H9 (cell line): ENCODE results near the gene LRP1. TPM values are rescaled to one million over a fixed set of nuclear protein-coding genes. Genes with fewer than 3 reads are reported as not detected.

ENCODE experiments used
- DNase-seq: peaks from one replicate; pipeline ENCODE4 v3.0.0-alpha.2; 2017
- H2AFZ ChIP-seq: one replicate; pipeline ENCODE4 v1.6.1; 2013; ENCODE audit warnings: mild to moderate bottlenecking, low read length, control low read depth, moderate library complexity
- H2AK5ac ChIP-seq: 2 replicates; pipeline ENCODE4 v1.6.1; 2013; ENCODE audit warnings: low read length, control low read depth, mixed read lengths; ENCODE audit not compliant: insufficient read length
- H2BK120ac ChIP-seq: one replicate; pipeline ENCODE4 v1.6.1; 2013; ENCODE audit warnings: low read depth, mild to moderate bottlenecking, low read length, control low read depth, inconsistent platforms; ENCODE audit not compliant: poor library complexity, severe bottlenecking
- H2BK12ac ChIP-seq: 2 replicates; pipeline ENCODE4 v1.6.1; 2013; ENCODE audit warnings: low read length, control low read depth, mixed read lengths, low read depth; ENCODE audit not compliant: insufficient read length
- H2BK15ac ChIP-seq: 2 replicates; pipeline ENCODE4 v1.6.1; 2013; ENCODE audit warnings: low read depth, low read length, control low read depth
- H2BK20ac ChIP-seq: one replicate; pipeline ENCODE4 v1.6.1; 2013; ENCODE audit warnings: low read depth, mild to moderate bottlenecking, low read length, control low read depth, inconsistent platforms; ENCODE audit not compliant: poor library complexity, severe bottlenecking
- H2BK5ac ChIP-seq: 2 replicates; pipeline ENCODE4 v1.6.1; 2013; ENCODE audit warnings: low read length, control low read depth, mixed read lengths; ENCODE audit not compliant: insufficient read length
- H3K14ac ChIP-seq: 2 replicates; pipeline ENCODE4 v1.6.1; 2013; ENCODE audit warnings: low read length, control low read depth; ENCODE audit not compliant: insufficient read depth
- H3K18ac ChIP-seq: 2 replicates; pipeline ENCODE4 v1.6.1; 2013; ENCODE audit warnings: low read depth, mild to moderate bottlenecking, mixed read lengths, low read length, control low read depth; ENCODE audit not compliant: insufficient read length
- H3K23ac ChIP-seq: 2 replicates; pipeline ENCODE4 v1.6.1; 2013; ENCODE audit warnings: low read length, control low read depth, mixed read lengths, low read depth; ENCODE audit not compliant: insufficient read length
- H3K23me2 ChIP-seq: 2 replicates; pipeline ENCODE4 v1.6.1; 2013; ENCODE audit warnings: low read depth, mild to moderate bottlenecking, mixed read lengths, low read length, control low read depth; ENCODE audit not compliant: insufficient read length, poor library complexity, severe bottlenecking
- H3K27ac ChIP-seq: 2 replicates; pipeline ENCODE4 v1.5.1; 2013; ENCODE audit warnings: low read length, control low read depth, mixed read lengths, low read depth; ENCODE audit not compliant: insufficient read length
- H3K27me3 ChIP-seq: 2 replicates; pipeline ENCODE4 v1.6.1; 2013; ENCODE audit warnings: low read length, control low read depth, inconsistent platforms; ENCODE audit not compliant: insufficient read depth
- H3K4ac ChIP-seq: 2 replicates; pipeline ENCODE4 v1.6.1; 2013; ENCODE audit warnings: low read depth, mild to moderate bottlenecking, control low read depth, inconsistent platforms, low read length, moderate library complexity
- H3K4me1 ChIP-seq: 2 replicates; pipeline ENCODE4 v1.6.1; 2013; ENCODE audit warnings: low read length, control low read depth, inconsistent platforms; ENCODE audit not compliant: insufficient read depth
- H3K4me2 ChIP-seq: 2 replicates; pipeline ENCODE4 v1.6.1; 2013; ENCODE audit warnings: low read length, control low read depth, mixed read lengths; ENCODE audit not compliant: insufficient read length, insufficient read depth
- H3K56ac ChIP-seq: 2 replicates; pipeline ENCODE4 v1.6.1; 2013; ENCODE audit warnings: low read depth, mild to moderate bottlenecking, mixed read lengths, low read length, control low read depth; ENCODE audit not compliant: insufficient read length
- H3K79me1 ChIP-seq: 2 replicates; pipeline ENCODE4 v1.6.1; 2013; ENCODE audit warnings: low read depth, mild to moderate bottlenecking, moderate library complexity, low read length, control low read depth, inconsistent platforms; ENCODE audit not compliant: insufficient read depth, poor library complexity, severe bottlenecking
- H3K79me2 ChIP-seq: 2 replicates; pipeline ENCODE4 v1.6.1; 2013; ENCODE audit warnings: low read length, control low read depth, inconsistent platforms; ENCODE audit not compliant: insufficient read depth
- H3K9ac ChIP-seq: 2 replicates; pipeline ENCODE4 v1.6.1; 2013; ENCODE audit warnings: low read length, control low read depth, mixed read lengths; ENCODE audit not compliant: insufficient read length; ENCODE audit errors: extremely low read depth
- H3K9me3 ChIP-seq: one replicate; pipeline ENCODE4 v1.6.1; 2013; ENCODE audit warnings: low read depth, low read length, inconsistent platforms; ENCODE audit not compliant: control insufficient read depth
- H3T11ph ChIP-seq: one replicate; pipeline ENCODE4 v1.6.1; 2013; ENCODE audit warnings: mild to moderate bottlenecking, low read length, control low read depth, inconsistent platforms
- H4K20me1 ChIP-seq: one replicate; pipeline ENCODE4 v1.6.1; 2013; ENCODE audit not compliant: control insufficient read depth, insufficient read length, insufficient read depth
- H4K5ac ChIP-seq: 2 replicates; pipeline ENCODE4 v1.6.1; 2013; ENCODE audit warnings: low read depth, mild to moderate bottlenecking, mixed read lengths, low read length, control low read depth; ENCODE audit not compliant: insufficient read length
- H4K8ac ChIP-seq: replicated peaks from 2 replicates; pipeline ENCODE4 v1.6.1; 2013; ENCODE audit warnings: low read length, control low read depth, mixed read lengths, low read depth; ENCODE audit not compliant: insufficient read length
- H4K91ac ChIP-seq: 2 replicates; pipeline ENCODE4 v1.6.1; 2013; ENCODE audit warnings: low read depth, mild to moderate bottlenecking, moderate library complexity, mixed read lengths, low read length, control low read depth; ENCODE audit not compliant: insufficient read length
- H3K27ac Mint-ChIP-seq, 3 experiments: 2 replicates in 2 of 3; 3 replicates in 1 of 3; pipeline ENCODE4 v1.8.0; 2020 to 2021; ENCODE audit warnings: mixed read lengths in 3 of 3, mild to moderate bottlenecking in 1 of 3, moderate library complexity in 1 of 3
- H3K27me3 Mint-ChIP-seq: 2 replicates; pipeline ENCODE4 v1.8.0; 2021; ENCODE audit warnings: low read depth, mild to moderate bottlenecking, moderate library complexity, mixed read lengths
- H3K36me3 Mint-ChIP-seq, 3 experiments: 2 replicates in 2 of 3; 3 replicates in 1 of 3; pipeline ENCODE4 v1.8.0; 2020 to 2021; ENCODE audit warnings: low read depth in 3 of 3, mixed read lengths in 3 of 3; ENCODE audit not compliant: insufficient read depth in 1 of 3
- H3K4me1 Mint-ChIP-seq, 2 experiments: 2 replicates each; pipeline ENCODE4 v1.8.0; 2020; ENCODE audit warnings: mixed read lengths in 2 of 2
- H3K4me3 Mint-ChIP-seq, 2 experiments: 2 replicates in 1 of 2; 3 replicates in 1 of 2; pipeline ENCODE4 v1.8.0; 2020 to 2021; ENCODE audit warnings: mild to moderate bottlenecking in 2 of 2, mixed read lengths in 2 of 2, moderate library complexity in 1 of 2
- H3K9me3 Mint-ChIP-seq, 2 experiments: 2 replicates in 1 of 2; 3 replicates in 1 of 2; pipeline ENCODE4 v1.8.0; 2020; ENCODE audit warnings: mild to moderate bottlenecking in 2 of 2, mixed read lengths in 2 of 2, moderate library complexity in 1 of 2
- WGBS: extraction: QIAGEN DNeasy Blood & Tissue Kit; methylation state at CpG from one replicate; pipeline ENCODE4 v1.1.7; 2013; ENCODE audit warnings: missing lambda C conversion rate, low lambda C conversion rate, mixed read lengths; ENCODE audit not compliant: insufficient read length; ENCODE audit errors: extremely low coverage; 5-methylcytosine and 5-hydroxymethylcytosine counted together
- total RNA-seq: library from RNA; stranded (reverse); gene quantifications from 2 replicates; pipeline ENCODE4 v1.2.1, GENCODE V29; 2021
- TF ChIP-seq, protein P1 (sequence below): fragments of 200-600 bp; sonication (generic); conservative IDR thresholded peaks from 3 replicates; pipeline ENCODE4 v1.8.0; 2021; ENCODE audit warnings: antibody characterized with exemption, mild to moderate bottlenecking

Gene LRP1
- total RNA-seq, 1 experiment from 2014 or later = 115 TPM

DNA sequence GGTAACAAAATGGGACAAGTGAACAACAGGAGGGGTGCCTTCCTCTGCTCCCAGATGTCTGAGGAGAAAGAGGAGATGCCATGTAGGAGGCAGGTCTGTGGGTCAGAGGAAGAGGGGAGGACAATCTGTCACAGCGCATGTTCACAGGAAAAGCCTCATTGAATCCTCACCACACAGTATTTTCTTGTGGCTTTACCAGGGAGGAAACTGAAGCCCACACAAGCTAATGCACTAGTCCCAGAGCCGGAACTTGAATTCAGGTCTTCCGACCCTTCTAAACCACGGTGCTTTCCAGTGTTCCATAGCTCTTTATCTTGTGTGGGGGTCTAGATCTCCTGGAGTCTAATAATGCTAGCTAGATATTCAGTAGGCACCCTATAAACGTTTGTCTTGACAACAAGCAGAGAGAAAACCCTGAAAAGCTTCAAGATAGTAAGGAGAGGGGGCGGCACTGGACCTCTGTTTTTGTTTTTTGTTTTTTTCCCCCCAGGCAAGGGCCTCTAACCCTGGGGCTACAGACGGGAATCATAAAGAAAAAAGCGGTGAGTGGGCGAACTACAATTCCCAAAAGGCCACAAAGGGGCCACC, 100.9 kb downstream of the LRP1 start:
- Histone ChIP-seq H3K14ac (no peak overlapping the region), H2BK12ac (no peak overlapping the region), H2BK120ac (no peak overlapping the region), H3K27ac (no peak overlapping the region), H3K9ac (peak overlapping the region; percentile 97), H3T11ph (no peak overlapping the region), H3K4me2 (peak overlapping the region; percentile 90), H4K8ac (no peak overlapping the region), H4K91ac (no peak overlapping the region), H2AK5ac (no peak overlapping the region), H3K9me3 (no peaks in the 10 kb centered on the region), H3K4ac (no peak overlapping the region), H4K20me1 (no peaks in the 10 kb centered on the region), H3K79me2 (peaks cover 5% of the 10 kb centered on the region; the same call in 1 of the 2 replicates), H3K23me2 (peaks cover 30% of the 10 kb centered on the region), H2AFZ (no peak overlapping the region), H3K4me1 (no peaks in the 10 kb centered on the region; the same call in 1 of the 2 replicates), H3K18ac (no peak overlapping the region), H3K56ac (no peak overlapping the region), H3K27me3 (peaks cover 16% of the 10 kb centered on the region; the same call in 1 of the 2 replicates), H2BK5ac (no peak overlapping the region), H3K23ac (no peak overlapping the region), H4K5ac (no peak overlapping the region), H2BK15ac (no peak overlapping the region), H2BK20ac (no peak overlapping the region), H3K79me1 (peaks cover 5% of the 10 kb centered on the region)
- Mint-ChIP-seq H3K27me3 (peaks cover 42% of the 10 kb centered on the region), H3K4me1 (peaks cover 42 to 49% of the 10 kb centered on the region in 2 experiments), H3K4me3 (peak overlapping the region; percentile 98 to 99), H3K36me3 (peaks cover 40 to 44% (median 40%) of the 10 kb centered on the region in 3 experiments), H3K27ac (peak overlapping the region in 2 of 3 experiments; percentile 29 to 99; a peak in 1 of 7 replicates), H3K9me3 (no peaks in the 10 kb centered on the region; a peak in 1 of 5 replicates)
- no peak for DNase-seq
- TF ChIP-seq, protein P1, sequence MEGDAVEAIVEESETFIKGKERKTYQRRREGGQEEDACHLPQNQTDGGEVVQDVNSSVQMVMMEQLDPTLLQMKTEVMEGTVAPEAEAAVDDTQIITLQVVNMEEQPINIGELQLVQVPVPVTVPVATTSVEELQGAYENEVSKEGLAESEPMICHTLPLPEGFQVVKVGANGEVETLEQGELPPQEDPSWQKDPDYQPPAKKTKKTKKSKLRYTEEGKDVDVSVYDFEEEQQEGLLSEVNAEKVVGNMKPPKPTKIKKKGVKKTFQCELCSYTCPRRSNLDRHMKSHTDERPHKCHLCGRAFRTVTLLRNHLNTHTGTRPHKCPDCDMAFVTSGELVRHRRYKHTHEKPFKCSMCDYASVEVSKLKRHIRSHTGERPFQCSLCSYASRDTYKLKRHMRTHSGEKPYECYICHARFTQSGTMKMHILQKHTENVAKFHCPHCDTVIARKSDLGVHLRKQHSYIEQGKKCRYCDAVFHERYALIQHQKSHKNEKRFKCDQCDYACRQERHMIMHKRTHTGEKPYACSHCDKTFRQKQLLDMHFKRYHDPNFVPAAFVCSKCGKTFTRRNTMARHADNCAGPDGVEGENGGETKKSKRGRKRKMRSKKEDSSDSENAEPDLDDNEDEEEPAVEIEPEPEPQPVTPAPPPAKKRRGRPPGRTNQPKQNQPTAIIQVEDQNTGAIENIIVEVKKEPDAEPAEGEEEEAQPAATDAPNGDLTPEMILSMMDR = no peak
- WGBS = no CpG with 5 or more reads among the region's 9 CpGs
